ENCODE data around the gene IMPA2.

- TF ChIP-seq EZH2phosphoT487 (IDR thresholded peaks at IDR 0.05; ENCODE audit: low read depth, severe bottlenecking, unreplicated experiment) (no peak), CTCF (IDR thresholded peaks at IDR 0.05; ENCODE audit: poor library complexity) (no peak), EZH2 (IDR thresholded peaks at IDR 0.05; ENCODE audit: borderline replicate concordance) (no peak)
Measured at GRCh38 chr18:12006488-12006840, 25.2 kb downstream of the IMPA2 start.

Measured in hepatocyte (in vitro differentiated cells).